ENCODE measurements around the gene HOXA7.

DNA sequence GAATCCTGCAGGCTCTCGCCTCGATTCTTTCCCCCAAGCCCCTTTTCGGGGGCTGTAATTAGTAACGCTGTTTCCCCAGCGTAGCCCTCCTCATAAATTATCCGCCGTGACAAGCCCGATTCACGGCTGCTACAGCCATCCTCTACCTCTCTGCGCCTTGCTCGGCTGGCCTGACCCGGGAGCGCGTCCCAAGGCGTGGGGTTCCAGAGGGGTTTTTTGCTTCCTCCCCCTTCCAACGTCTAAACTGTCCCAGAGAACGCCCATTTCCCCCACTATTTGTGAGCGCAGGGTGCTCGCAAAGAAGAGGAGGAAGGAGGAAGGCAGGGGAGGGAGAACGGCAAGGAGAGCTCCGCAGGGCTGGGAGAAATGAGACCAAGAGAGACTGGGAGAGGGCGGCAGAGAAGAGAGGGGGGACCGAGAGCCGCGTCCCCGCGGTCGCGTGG is 13.9 kb downstream of the HOXA7 start:
- TF ChIP-seq, protein P1, sequence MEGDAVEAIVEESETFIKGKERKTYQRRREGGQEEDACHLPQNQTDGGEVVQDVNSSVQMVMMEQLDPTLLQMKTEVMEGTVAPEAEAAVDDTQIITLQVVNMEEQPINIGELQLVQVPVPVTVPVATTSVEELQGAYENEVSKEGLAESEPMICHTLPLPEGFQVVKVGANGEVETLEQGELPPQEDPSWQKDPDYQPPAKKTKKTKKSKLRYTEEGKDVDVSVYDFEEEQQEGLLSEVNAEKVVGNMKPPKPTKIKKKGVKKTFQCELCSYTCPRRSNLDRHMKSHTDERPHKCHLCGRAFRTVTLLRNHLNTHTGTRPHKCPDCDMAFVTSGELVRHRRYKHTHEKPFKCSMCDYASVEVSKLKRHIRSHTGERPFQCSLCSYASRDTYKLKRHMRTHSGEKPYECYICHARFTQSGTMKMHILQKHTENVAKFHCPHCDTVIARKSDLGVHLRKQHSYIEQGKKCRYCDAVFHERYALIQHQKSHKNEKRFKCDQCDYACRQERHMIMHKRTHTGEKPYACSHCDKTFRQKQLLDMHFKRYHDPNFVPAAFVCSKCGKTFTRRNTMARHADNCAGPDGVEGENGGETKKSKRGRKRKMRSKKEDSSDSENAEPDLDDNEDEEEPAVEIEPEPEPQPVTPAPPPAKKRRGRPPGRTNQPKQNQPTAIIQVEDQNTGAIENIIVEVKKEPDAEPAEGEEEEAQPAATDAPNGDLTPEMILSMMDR (IDR thresholded peaks at IDR 0.05): no peak
- TF ChIP-seq ZFX (IDR thresholded peaks at IDR 0.05; ENCODE audit: borderline replicate concordance): no peak
